Measurements from ENCODE around the gene VGLL4.

GRCh38 chr3:11541321-11542303 is 102.1 kb downstream of the VGLL4 start:
- TF ChIP-seq CTCF (IDR thresholded peaks at IDR 0.05; ENCODE audit: insufficient read depth, low read length) (no peak), POLR2AphosphoS5 (IDR thresholded peaks at IDR 0.05; ENCODE audit: low read depth) (no peak)
- TF ChIP-seq, protein P1, sequence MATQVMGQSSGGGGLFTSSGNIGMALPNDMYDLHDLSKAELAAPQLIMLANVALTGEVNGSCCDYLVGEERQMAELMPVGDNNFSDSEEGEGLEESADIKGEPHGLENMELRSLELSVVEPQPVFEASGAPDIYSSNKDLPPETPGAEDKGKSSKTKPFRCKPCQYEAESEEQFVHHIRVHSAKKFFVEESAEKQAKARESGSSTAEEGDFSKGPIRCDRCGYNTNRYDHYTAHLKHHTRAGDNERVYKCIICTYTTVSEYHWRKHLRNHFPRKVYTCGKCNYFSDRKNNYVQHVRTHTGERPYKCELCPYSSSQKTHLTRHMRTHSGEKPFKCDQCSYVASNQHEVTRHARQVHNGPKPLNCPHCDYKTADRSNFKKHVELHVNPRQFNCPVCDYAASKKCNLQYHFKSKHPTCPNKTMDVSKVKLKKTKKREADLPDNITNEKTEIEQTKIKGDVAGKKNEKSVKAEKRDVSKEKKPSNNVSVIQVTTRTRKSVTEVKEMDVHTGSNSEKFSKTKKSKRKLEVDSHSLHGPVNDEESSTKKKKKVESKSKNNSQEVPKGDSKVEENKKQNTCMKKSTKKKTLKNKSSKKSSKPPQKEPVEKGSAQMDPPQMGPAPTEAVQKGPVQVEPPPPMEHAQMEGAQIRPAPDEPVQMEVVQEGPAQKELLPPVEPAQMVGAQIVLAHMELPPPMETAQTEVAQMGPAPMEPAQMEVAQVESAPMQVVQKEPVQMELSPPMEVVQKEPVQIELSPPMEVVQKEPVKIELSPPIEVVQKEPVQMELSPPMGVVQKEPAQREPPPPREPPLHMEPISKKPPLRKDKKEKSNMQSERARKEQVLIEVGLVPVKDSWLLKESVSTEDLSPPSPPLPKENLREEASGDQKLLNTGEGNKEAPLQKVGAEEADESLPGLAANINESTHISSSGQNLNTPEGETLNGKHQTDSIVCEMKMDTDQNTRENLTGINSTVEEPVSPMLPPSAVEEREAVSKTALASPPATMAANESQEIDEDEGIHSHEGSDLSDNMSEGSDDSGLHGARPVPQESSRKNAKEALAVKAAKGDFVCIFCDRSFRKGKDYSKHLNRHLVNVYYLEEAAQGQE (IDR thresholded peaks at IDR 0.05; ENCODE audit: insufficient replicate concordance, low read depth) = no peak

Data from HL-60 (cell line).